T-helper 1 cell treated with Interleukin-12 subunit alpha and Interleukin-12 subunit beta and Interleukin-4 antibody, amounts not matched to agents 30 μg/mL and 1 μg/mL, for 36 hours (primary cell): ENCODE data around the gene CTIF.

ENCODE experiments used
- H3K27ac Mint-ChIP-seq: one replicate; pipeline ENCODE4 v1.8.0; 2021; ENCODE audit warnings: mild to moderate bottlenecking, mixed read lengths
- H3K27me3 Mint-ChIP-seq: one replicate; pipeline ENCODE4 v1.8.0; 2021; ENCODE audit warnings: low read depth, mixed read lengths
- H3K36me3 Mint-ChIP-seq: one replicate; pipeline ENCODE4 v1.8.0; 2021; ENCODE audit warnings: low read depth, mixed read lengths
- H3K4me1 Mint-ChIP-seq: one replicate; pipeline ENCODE4 v1.8.0; 2021; ENCODE audit warnings: low read depth, mixed read lengths
- H3K4me3 Mint-ChIP-seq: one replicate; pipeline ENCODE4 v1.8.0; 2021; ENCODE audit warnings: mild to moderate bottlenecking, moderate library complexity, mixed read lengths
- H3K9me3 Mint-ChIP-seq: one replicate; pipeline ENCODE4 v1.8.0; 2021; ENCODE audit warnings: mixed read lengths

CTIF gene

DNA sequence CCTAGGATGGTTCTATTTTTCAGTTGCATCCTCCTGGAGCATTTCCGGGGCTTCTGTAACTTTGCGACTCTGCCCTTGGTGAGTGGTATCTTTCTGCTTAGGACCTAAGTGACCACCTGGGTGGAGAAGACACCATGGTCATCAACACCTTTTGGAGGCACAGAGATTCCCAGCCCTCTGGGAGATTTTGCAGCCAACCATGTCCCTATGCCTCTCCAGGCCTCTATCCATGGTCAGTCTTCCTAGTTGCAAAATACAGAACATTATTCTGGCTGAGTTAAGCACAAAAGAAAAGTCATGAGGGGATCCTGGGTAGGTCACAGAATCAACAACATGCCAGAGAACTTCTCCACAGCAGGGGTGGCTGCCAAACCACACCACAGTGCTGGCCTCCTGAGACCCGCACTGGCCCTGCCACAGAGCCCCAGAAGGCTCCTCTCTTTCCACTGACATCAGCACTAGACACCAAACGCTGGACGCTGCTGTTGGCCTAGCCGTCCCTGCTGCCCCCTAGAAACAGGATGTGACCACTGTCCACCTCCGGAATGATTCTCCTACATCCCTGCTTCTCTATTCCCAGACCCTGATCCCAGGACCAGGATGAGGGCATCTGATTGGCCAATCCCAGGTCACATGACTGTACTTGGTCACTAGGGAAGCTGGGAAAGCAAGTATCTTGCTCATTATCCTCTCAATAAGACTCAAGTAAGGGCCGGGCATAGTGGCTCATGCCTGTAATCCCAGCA lies 364.2 kb downstream of the CTIF start:
- Mint-ChIP-seq H3K4me3 (no peak overlapping the region), H3K36me3 (peaks cover 8% of the 10 kb centered on the region), H3K9me3 (peaks cover 22% of the 10 kb centered on the region), H3K4me1 (peaks cover 6% of the 10 kb centered on the region), H3K27ac (no peak overlapping the region), H3K27me3 (peaks cover 26% of the 10 kb centered on the region)

DNA sequence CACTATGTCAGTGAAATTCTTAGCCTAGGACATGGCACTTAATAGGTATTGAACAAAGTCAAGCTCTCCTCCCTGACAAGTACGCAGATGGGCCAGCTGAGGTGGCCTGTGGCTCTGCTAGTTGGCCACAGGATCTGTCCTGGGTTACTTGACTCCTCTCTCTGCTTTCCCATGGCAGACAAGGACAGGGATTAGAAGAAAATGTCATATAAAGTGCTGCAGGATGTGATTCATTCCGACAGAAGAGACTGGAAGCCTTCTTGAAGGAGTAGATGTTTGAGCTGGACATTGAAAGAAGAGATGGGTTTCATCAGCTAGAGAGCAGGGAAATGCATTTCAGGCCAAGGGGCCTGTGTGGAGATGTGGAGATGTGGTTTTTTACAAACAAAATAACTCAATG lies 365.3 kb downstream of the CTIF start:
- Mint-ChIP-seq H3K4me3 (no peak overlapping the region), H3K27ac (no peak overlapping the region), H3K27me3 (peaks cover 26% of the 10 kb centered on the region), H3K36me3 (peaks cover 8% of the 10 kb centered on the region), H3K9me3 (peaks cover 22% of the 10 kb centered on the region), H3K4me1 (peaks cover 8% of the 10 kb centered on the region)

DNA sequence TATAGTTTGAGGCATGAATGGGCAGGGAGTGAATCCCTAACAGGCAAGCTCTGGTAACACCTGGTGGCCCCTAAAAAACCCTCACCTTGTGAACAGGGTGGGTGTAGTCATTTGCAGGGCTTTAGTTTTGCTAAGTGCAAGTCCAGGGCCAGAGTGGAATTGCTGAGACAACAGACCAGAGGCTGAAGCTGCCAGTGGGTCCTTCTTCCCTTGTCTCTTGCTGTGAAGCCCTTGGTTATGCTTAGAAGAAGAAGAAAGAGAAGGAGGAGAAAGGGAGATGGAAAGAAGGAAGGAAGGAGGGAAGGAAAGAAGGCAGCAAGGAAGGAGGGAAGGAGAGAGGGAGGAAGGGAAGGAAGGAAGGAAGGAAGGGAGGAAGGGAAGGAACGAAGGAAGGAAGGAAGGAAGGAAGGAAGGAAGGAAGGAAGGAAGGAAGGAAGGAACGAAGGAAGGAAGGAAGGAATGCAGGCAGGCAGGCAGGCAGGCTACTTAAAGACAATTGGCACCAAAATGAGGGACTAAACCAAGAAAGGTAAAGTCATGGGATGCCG lies 366.1 kb downstream of the CTIF start:
- H3K9me3 Mint-ChIP-seq, result peaks cover 16% of the 10 kb centered on the region
- H3K4me3 Mint-ChIP-seq, result no peak overlapping the region
- H3K36me3 Mint-ChIP-seq, result peaks cover 7% of the 10 kb centered on the region
- no peak overlapping the region for H3K27ac Mint-ChIP-seq
- peaks cover 24% of the 10 kb centered on the region for H3K27me3 Mint-ChIP-seq
- peaks cover 9% of the 10 kb centered on the region for H3K4me1 Mint-ChIP-seq

DNA sequence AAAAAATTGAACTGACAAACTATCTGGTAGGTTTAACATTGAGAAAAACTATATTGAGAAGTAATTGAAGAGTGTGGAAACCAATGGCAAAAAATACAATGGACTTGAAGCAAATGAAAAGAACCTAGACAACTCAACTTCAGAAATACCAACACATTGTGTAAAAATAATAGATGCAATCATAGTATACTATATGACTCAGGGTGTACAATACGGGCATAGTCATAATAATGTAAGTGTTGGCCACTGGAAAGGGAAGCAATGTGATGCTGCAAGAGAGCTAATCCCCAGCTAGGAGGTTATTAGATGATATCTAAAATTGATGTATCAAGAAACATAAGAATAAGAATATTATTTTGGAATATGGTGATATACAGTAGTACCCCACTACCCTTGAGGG lies 366.7 kb downstream of the CTIF start:
- Mint-ChIP-seq H3K9me3 (peaks cover 16% of the 10 kb centered on the region), H3K27me3 (peaks cover 21% of the 10 kb centered on the region), H3K4me3 (no peak overlapping the region), H3K36me3 (peaks cover 7% of the 10 kb centered on the region), H3K27ac (no peak overlapping the region), H3K4me1 (peaks cover 7% of the 10 kb centered on the region)

DNA sequence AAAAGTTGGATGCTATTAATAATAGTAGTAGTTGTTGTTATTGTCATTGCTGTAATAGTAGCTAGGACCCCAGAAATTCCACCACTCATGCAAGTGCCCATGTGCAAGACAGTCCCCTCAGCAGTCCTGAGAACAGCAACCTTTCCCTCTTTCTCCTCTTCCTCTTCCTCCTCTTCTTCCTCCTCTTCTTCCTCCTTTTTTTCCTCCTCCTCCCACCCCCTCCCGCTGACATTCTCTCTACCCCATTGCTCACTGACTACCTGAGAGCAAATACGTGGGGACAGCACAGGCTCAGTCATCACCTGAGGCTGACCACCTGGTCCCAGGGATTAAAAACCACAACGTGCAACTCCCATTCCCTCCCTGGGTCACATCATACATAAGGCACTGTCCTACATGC lies 370.1 kb downstream of the CTIF start:
- Mint-ChIP-seq H3K4me1 (peaks cover 10% of the 10 kb centered on the region), H3K36me3 (peaks cover 5% of the 10 kb centered on the region), H3K9me3 (peaks cover 15% of the 10 kb centered on the region), H3K27ac (no peak overlapping the region), H3K27me3 (peaks cover 21% of the 10 kb centered on the region), H3K4me3 (no peak overlapping the region)

DNA sequence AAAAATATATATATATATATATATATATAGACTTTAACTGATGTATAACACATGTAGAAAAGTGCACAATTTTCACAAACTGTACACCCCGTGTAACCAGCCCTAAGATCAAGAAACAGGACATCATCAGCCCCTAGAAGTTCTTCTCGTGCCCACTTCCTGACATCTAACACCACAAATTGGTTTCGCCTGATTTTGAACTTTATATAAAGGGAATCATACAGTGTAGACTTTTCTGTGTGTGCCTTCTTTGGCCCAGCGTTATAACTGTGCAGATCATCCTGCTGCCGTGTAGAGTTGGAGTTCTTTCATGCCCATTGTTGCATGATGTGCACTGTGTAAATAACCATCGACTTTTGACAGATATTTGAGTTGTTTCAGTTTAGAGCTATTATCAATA lies 370.9 kb downstream of the CTIF start:
- no peak overlapping the region for H3K27ac Mint-ChIP-seq
- peaks cover 15% of the 10 kb centered on the region for H3K27me3 Mint-ChIP-seq
- peaks cover 10% of the 10 kb centered on the region for H3K4me1 Mint-ChIP-seq
- H3K36me3 Mint-ChIP-seq, result no peaks in the 10 kb centered on the region
- H3K9me3 Mint-ChIP-seq, result peaks cover 9% of the 10 kb centered on the region
- H3K4me3 Mint-ChIP-seq, result no peak overlapping the region

DNA sequence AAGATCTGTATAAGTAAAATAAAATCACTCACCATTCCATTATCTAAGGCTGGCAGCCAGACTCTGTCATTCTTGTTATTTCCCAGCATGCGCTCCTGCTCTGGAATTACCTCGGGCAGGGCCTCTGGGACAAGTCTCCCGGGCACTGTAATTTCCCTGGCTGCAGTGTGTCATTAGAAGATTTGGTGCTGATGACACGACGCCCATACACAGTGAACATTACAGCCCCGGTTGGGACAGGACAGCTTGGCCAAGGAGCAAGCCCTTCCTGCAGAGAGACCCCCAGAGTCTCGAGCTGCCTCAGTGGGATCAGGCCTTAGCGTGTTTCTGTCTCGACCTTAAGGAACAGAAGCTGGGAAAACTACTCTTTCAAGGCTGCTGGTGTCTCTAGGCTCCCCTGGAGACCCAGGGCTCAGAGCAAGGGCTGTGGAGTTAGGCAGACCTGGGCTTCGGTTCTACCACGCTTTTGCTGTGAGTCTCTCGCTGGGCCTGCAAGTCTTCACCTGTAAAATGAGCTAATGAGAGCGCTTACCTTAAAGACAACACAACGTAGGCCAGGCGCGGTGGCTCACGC lies 372.2 kb downstream of the CTIF start:
- Mint-ChIP-seq H3K4me1 (peaks cover 11% of the 10 kb centered on the region), H3K4me3 (no peak overlapping the region), H3K27ac (no peak overlapping the region), H3K36me3 (no peaks in the 10 kb centered on the region), H3K27me3 (peaks cover 7% of the 10 kb centered on the region), H3K9me3 (no peaks in the 10 kb centered on the region)
